Measurements from ENCODE around the gene MED9.

Gene MED9

DNA sequence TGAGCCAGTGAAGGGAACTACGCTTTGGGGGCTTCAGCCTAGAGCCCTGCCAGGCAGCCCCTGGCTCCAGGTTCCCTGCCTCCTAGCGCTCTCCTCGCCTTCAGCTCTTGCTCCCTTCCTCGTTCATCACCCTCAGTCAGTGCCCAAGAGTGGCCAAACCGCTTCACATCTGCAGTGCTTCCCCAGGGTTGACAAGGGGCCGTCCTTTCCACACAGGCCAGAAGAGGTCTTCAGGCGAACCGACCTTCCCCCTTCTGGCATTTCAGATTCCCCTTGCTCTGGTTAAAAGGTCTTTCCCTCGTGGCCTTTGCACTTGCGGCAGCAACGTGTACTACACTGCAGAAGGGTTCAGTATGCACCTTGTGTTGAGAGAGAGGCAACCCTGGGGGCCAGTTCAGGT lies 15.3 kb downstream of the MED9 start:
- DNase-seq = no peak

- DNase-seq = no peak
Measured at GRCh38 chr17:17492571-17492970, 15.8 kb downstream of the MED9 start.

GRCh38 chr17:17493249-17493985 lies 16.6 kb downstream of the MED9 start:
- DNase-seq = no peak

GRCh38 chr17:17493986-17494466 lies 17.2 kb downstream of the MED9 start:
- no peak for DNase-seq

DNA sequence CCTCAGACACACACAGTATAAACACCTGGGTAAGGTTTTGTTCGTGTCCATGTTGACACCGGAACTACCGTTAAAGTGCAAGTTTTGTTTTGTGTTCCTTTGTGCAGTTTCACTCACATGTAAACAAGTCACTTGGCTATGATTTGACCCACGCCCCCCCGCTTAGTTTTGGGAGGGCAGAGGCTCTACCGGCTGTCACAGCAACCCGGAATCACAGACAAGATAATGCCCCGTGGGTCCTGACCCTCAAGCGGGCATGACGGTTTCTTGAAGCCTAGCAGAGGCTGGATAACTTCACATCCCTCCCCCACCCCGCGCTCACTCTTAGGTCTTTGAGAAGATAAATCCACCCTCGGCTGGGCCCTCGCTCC lies 17.7 kb downstream of the MED9 start:
- DNase-seq = no peak

GRCh38 chr17:17494870-17495535 lies 18.2 kb downstream of the MED9 start:
- DNase-seq = no peak

DNA sequence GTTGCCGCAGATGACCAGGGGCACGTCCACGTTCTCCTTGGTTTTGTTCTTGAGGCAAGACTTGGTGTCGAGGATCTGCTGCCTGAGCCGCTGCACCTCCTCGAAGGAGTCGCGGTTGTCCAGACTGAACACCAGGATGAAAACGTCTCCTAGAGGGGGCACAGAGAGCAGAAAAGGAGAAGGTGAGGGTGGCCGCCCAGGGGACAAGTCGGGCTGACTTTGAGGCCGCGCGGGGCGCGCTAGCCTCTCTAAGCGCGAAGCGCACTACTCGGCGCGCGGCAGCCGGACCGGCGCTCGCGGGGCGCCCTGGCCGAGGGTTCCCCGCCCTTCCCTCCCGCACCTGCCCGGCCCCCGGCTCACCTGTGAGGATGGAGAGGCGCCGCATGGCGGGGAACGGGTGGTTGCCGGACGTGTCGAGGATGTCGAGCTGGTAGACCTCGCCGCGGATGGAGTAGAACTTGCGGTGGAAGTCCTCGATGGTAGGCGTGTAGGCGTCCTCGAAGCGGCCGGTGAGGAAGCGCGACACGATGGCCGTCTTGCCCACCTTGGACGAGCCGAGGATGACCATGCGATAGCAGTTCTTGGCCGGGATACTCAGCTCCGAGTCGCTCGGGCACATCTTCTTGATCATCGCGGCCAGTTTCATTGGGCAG lies 18.9 kb downstream of the MED9 start:
- DNase-seq = peak in 1 of 4 experiments; percentile 31

- peak; percentile 24 to 71 (median 53) for DNase-seq
Measured at GRCh38 chr17:17496189-17497064, 19.6 kb downstream of the MED9 start, which contains the start of gene RASD1. RASD1 (minus strand) TSS chr17:17496395; CDS start chr17:17496181, 214 bp downstream.

DNA sequence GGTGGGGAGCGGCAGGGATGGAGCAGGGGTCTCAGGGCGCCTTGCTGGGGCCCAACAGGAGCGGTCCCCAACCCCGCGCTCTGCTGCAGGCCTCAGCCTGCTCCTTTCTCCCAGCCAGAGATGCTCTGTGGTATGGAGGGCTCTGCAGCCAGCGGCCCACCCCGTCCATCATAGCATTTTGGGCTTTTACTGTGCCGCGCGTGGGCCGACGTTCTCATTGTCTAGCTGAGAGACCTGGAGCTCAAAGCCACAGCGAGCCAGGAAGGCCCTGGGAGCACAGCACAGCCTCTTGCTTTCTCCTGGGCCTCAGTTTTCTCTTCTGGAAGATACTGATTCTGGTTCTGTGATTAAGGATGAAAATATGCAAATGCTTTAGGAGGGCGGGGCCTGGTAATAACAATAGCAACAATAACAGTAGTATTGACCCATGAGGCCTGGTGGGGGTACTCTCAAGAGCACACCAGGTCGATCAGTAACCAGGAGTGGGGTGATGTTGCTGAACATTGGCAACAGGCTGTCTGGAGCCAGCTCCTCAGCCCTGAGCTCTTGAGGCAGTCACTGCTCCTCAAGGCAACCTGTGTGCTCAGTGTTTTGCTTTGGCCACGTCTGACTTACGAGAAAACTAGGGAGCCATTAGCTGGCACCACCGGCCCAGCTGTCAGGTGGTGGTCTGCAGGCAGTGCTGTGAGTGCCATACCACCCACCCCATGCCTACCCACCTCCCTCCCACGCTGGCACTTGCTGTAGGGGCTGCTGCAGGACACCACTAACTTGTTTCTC lies 20.5 kb downstream of the MED9 start:
- no peak for DNase-seq

DNA sequence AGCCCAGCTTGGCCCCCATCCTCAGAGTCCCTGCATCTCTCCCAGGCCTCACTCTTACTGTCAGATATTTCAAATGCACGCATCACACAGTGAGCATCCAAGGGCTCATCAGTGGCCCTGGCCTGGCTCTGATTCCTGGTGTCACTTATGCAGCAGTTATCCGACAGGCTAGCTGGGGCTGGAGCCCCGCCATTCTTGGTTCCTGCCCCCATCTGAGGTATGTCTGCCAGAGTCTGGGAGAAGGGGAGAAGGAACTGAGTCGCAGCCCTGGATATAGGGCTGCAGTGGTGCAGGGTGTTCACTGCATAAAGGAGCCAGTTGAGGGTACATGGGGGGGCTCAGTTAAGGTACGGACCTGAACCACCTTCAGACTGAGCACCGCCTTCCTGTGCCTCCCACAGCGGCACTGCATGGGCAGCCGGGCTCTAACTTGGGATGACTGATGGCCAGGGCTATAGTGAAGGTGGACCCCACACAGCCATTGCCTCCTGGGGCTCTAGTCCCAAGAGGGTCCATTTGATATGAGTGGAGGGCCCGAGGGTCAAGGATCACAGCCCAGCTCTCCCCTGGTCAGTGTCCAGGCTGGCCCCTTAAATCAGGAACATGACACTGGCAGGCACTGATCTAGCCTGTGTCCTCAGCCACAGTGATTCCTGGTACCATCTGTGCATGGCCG lies 21.2 kb downstream of the MED9 start:
- DNase-seq = no peak

DNA sequence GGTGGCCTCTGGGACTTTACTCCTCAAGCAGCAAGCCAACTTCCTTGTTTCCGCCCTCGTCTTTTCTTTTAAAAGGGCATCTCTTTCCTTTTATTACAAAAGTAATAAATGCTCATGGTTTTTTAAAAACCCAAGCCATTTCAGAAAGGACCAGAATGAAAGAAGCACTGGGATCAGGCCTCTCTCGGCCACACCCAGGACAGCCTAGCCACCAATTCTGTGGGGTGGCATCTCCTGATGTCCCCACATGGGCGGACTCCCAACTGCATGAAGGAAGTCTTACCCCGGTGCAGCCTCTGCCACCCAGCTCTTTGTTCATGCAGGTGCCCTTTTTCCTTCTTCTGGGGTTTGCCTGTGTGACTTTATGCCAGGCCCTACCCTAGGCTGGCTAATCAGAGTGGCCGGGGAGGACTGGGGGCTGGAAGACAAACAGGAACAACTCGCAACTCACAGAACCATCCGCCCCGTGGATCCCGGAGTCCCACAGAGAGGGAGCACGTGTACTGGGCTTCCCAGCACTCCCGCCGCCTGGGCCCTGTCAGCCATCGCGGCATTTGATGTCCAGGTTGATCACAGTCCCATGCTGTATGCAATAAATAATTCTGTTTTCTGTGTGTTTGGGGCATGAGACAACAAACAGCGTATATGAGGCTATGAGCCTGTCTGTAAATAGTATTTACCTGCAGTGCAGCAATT lies 22.0 kb downstream of the MED9 start:
- DNase-seq = no peak

- DNase-seq = no peak
Measured at GRCh38 chr17:17499402-17500145, 22.8 kb downstream of the MED9 start.

DNA sequence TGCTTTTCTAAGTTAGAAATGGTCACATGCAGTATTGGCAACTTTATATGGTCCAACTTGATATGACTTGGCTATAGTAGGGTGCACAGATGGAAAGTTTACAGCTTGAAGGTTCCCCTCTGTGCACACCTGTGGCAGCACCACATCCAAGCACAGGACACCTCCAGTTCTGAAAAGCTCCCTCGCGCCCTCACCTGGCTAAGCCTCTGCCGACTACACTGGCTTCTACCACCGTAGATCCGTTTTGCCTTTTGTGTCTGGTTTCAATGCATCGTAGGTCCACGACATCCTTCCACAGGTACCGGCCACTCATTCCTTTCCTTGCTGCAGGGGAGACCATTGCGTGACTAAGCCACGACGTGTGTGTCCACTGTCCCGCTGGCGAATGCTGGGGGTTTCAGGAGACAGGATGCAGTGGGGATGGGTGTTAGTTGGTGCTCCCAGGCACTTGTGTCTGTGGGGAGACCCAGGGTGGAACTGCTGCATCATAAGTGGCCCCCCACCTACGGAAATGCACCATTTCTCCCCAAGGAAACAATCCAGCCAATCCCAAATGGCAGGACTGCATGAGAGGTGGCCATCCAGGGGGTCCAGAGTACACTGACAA lies 24.3 kb downstream of the MED9 start:
- peak in 1 of 4 experiments; percentile 6 for DNase-seq

GRCh38 chr17:17502741-17503565 lies 26.2 kb downstream of the MED9 start:
- no peak for DNase-seq

DNA sequence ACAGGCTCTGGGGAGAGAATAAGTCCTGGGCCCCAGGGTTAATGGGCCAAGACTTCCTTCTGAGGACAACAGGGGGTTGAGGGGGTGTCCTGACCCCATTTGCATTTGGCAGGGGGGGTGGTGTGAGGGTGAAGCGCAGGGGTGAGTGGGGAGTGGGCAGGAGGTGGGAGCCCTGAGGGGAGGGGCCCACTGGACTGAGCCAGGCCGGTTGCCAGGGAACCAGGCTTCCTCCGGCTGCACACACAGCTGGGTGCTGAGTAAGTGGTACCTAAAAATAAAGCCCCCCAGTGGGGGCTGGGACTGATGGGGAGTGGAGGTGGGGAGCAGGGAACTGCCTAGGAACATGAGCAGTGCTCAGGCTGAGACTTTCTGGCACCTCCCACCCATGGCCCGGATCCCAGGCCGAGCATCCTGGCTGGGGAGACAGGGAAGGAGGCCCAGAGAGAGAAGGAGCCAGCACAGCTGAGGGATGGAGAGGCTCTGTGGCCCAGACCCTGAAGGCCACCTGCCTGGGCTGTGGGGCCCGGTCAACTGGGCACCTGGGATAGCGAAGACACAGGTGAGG lies 26.8 kb downstream of the MED9 start:
- no peak for DNase-seq

DNA sequence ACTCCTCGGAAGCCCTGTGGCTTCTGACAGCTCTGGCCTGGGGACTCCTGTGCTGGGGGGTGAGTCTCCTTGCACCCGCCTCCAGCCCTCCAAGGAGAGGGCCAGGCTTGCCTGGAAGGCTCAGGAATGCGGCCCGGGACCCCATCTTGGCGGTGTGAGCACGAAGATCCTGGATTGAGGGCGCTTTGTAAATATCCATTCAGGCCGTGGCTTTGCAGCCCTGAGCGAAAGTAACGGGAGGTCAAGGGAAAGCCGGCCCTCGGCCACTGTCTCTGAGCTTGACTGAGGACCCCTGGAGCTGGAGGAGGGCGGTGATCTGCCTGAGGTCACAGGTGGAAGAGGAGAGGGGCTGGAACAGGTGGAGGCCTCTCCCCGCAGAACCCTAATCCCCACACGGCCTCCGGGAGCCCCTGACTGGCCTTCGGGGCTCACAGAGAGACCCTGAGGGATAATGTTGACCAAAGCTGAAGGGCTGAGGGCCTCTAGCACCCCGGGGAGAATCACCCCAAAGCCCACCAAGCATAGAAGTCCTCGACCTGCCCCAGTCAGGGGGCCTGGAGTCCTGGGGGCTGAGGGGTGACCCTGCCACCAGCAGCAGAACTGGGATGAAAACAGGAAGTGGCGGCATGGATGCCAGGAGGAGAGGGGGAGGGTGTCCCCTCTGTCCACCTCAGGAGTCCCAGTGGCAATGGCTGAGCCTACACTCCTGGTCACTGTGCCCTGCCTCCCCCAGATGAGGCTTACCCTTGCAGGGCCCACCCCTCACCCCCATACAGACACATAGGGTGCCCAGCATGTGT lies 27.7 kb downstream of the MED9 start:
- no peak for DNase-seq

- no peak for DNase-seq
Measured at GRCh38 chr17:17505151-17505550, 28.4 kb downstream of the MED9 start.
